IMR-90 (cell line): ENCODE results near the gene MAP3K3.

Source experiments
- BHLHE40 ChIP-seq: fragments of 150-350 bp; IDR thresholded peaks from 2 replicates; pipeline ENCODE4 v1.6.1; 2016; ENCODE audit warnings: mild to moderate bottlenecking, low read depth, low read length
- CTCF ChIP-seq: conservative IDR thresholded peaks from 2 replicates; pipeline ENCODE4 v1.5.1; 2012; ENCODE audit warnings: mild to moderate bottlenecking, low read depth, low read length, improper control_type of control experiment
- MXI1 ChIP-seq: IDR thresholded peaks from 2 replicates; pipeline ENCODE4 v1.6.1; 2012; ENCODE audit warnings: low read depth, mild to moderate bottlenecking, low read length, moderate library complexity, borderline replicate concordance
- POLR2A ChIP-seq: IDR thresholded peaks from 2 replicates; pipeline ENCODE4 v1.6.1; 2012; ENCODE audit warnings: mild to moderate bottlenecking, low read depth, low read length
- RFX5 ChIP-seq: IDR thresholded peaks from 2 replicates; pipeline ENCODE4 v1.8.0; 2012; ENCODE audit warnings: low read depth, mild to moderate bottlenecking, low read length, moderate library complexity

- TF ChIP-seq CTCF (no peak), RFX5 (no peak), BHLHE40 (no peak), POLR2A (no peak), MXI1 (no peak)
These were observed 25.2 kb upstream of the MAP3K3 start for GRCh38 chr17:63596856-63597586.
